HG03196 (cell line): ENCODE results near the gene TMBIM1.
"Not testable (repeated sequence)": the region's sequence is repeated elsewhere in the genome, so short reads cannot be mapped to it uniquely, and the experiment has no call there.

Experiments
- ATAC-seq: cut with Tn5 transposase; IDR thresholded peaks from one replicate; pipeline ENCODE4 v1.9.1; 2021; ENCODE audit not compliant: unreplicated experiment

The TMBIM1 gene

GRCh38 chr2:218273214-218273907, 18.9 kb downstream of the TMBIM1 start:
- ATAC-seq = not testable (repeated sequence)

GRCh38 chr2:218272531-218273212, 19.6 kb downstream of the TMBIM1 start:
- ATAC-seq = peak; percentile 32

GRCh38 chr2:218271865-218272530, 20.3 kb downstream of the TMBIM1 start:
- no peak for ATAC-seq

- ATAC-seq = no peak
Measured at GRCh38 chr2:218271487-218271797, 20.9 kb downstream of the TMBIM1 start.

- ATAC-seq = no peak
Measured at GRCh38 chr2:218270721-218271486, 21.4 kb downstream of the TMBIM1 start.

- peak; percentile 87 for ATAC-seq
Measured at GRCh38 chr2:218269900-218270720, 22.2 kb downstream of the TMBIM1 start, which contains the start of the genes AAMP and PNKD. AAMP (minus strand) TSS chr2:218270137; CDS start chr2:218270086, 51 bp downstream. PNKD (plus strand) TSS chr2:218270519; CDS start chr2:218270536, 17 bp downstream.

GRCh38 chr2:218267259-218267658, 25.0 kb downstream of the TMBIM1 start:
- no peak for ATAC-seq

GRCh38 chr2:218266316-218266979, 25.9 kb downstream of the TMBIM1 start:
- no peak for ATAC-seq

- no peak for ATAC-seq
Measured at GRCh38 chr2:218265626-218266025, 26.7 kb downstream of the TMBIM1 start.

GRCh38 chr2:218264773-218265561, 27.3 kb downstream of the TMBIM1 start:
- ATAC-seq = no peak

GRCh38 chr2:218263817-218264641, 28.3 kb downstream of the TMBIM1 start:
- no peak for ATAC-seq

GRCh38 chr2:218262631-218263586, 29.4 kb downstream of the TMBIM1 start:
- ATAC-seq = no peak

- no peak for ATAC-seq
Measured at GRCh38 chr2:218262237-218262600, 30.1 kb downstream of the TMBIM1 start.

GRCh38 chr2:218261423-218262236, 30.7 kb downstream of the TMBIM1 start:
- no peak for ATAC-seq

- ATAC-seq = no peak
Measured at GRCh38 chr2:218260742-218261422, 31.4 kb downstream of the TMBIM1 start, which contains the start of gene GPBAR1. GPBAR1 (plus strand) TSS chr2:218261015; CDS start chr2:218262725, 1,710 bp downstream.

GRCh38 chr2:218260166-218260565, 32.1 kb downstream of the TMBIM1 start:
- no peak for ATAC-seq
